ENCODE results near the gene TTC23.

Gene TTC23

GRCh38 chr15:99182791-99183190 lies 66.6 kb downstream of the TTC23 start:
- no peak for TF ChIP-seq FOXP2 (optimal IDR thresholded peaks at IDR 0.05; ENCODE audit: borderline replicate concordance, extremely low read depth, extremely low read length, insufficient read depth)
- TF ChIP-seq TAF1 (IDR thresholded peaks at IDR 0.05; ENCODE audit: borderline replicate concordance, insufficient read depth, low read length): no peak
- no peak for TF ChIP-seq SIN3A (IDR thresholded peaks at IDR 0.05; ENCODE audit: borderline replicate concordance, insufficient read depth, low read length)
- no peak for TF ChIP-seq REST (IDR thresholded peaks at IDR 0.05; ENCODE audit: insufficient read depth in 1 of 2, low read depth in 2 of 2, low read length in 2 of 2)
- TF ChIP-seq POLR2AphosphoS5 (IDR thresholded peaks at IDR 0.05; ENCODE audit: low read depth, low read length): no peak

GRCh38 chr15:99181545-99181971 lies 67.8 kb downstream of the TTC23 start:
- no peak for TF ChIP-seq SIN3A (IDR thresholded peaks at IDR 0.05; ENCODE audit: borderline replicate concordance, insufficient read depth, low read length)
- TF ChIP-seq REST (IDR thresholded peaks at IDR 0.05; ENCODE audit: insufficient read depth in 1 of 2, low read depth in 2 of 2, low read length in 2 of 2): no peak
- no peak for TF ChIP-seq POLR2AphosphoS5 (IDR thresholded peaks at IDR 0.05; ENCODE audit: low read depth, low read length)
- TF ChIP-seq FOXP2 (optimal IDR thresholded peaks at IDR 0.05; ENCODE audit: borderline replicate concordance, extremely low read depth, extremely low read length, insufficient read depth): no peak
- TF ChIP-seq TAF1 (IDR thresholded peaks at IDR 0.05; ENCODE audit: borderline replicate concordance, insufficient read depth, low read length): no peak

GRCh38 chr15:99180964-99181306 lies 68.4 kb downstream of the TTC23 start:
- no peak for TF ChIP-seq REST (IDR thresholded peaks at IDR 0.05; ENCODE audit: insufficient read depth in 1 of 2, low read depth in 2 of 2, low read length in 2 of 2)
- TF ChIP-seq TAF1 (IDR thresholded peaks at IDR 0.05; ENCODE audit: borderline replicate concordance, insufficient read depth, low read length): no peak
- no peak for TF ChIP-seq POLR2AphosphoS5 (IDR thresholded peaks at IDR 0.05; ENCODE audit: low read depth, low read length)
- no peak for TF ChIP-seq FOXP2 (optimal IDR thresholded peaks at IDR 0.05; ENCODE audit: borderline replicate concordance, extremely low read depth, extremely low read length, insufficient read depth)
- TF ChIP-seq SIN3A (IDR thresholded peaks at IDR 0.05; ENCODE audit: borderline replicate concordance, insufficient read depth, low read length): no peak

- no peak for TF ChIP-seq TAF1 (IDR thresholded peaks at IDR 0.05; ENCODE audit: borderline replicate concordance, insufficient read depth, low read length)
- no peak for TF ChIP-seq POLR2AphosphoS5 (IDR thresholded peaks at IDR 0.05; ENCODE audit: low read depth, low read length)
- TF ChIP-seq SIN3A (IDR thresholded peaks at IDR 0.05; ENCODE audit: borderline replicate concordance, insufficient read depth, low read length): no peak
- no peak for TF ChIP-seq REST (IDR thresholded peaks at IDR 0.05; ENCODE audit: insufficient read depth in 1 of 2, low read depth in 2 of 2, low read length in 2 of 2)
- TF ChIP-seq FOXP2 (optimal IDR thresholded peaks at IDR 0.05; ENCODE audit: borderline replicate concordance, extremely low read depth, extremely low read length, insufficient read depth): no peak
Measured at GRCh38 chr15:99180086-99180963, 69.1 kb downstream of the TTC23 start.

Data from PFSK-1 (cell line).